Smooth muscle cell (in vitro differentiated cells): Measurements from ENCODE around the gene CDO1. TPM values are rescaled to one million over a fixed set of nuclear protein-coding genes. Genes with fewer than 3 reads are reported as not detected.
A peak's percentile ranks its signal among the peaks of the same experiment; 100 is the strongest.

Experiments
- DNase-seq: peaks from one replicate; lab custom pipeline; 2025; ENCODE audit not compliant: unreplicated experiment; lab: John Stamatoyannopoulos, UW
- H2AFZ ChIP-seq: fragments of 200-600 bp; sonication (generic); 2 replicates; pipeline ENCODE4 v1.6.0; 2016; ENCODE audit warnings: antibody characterized with exemption, low read depth, mild to moderate bottlenecking
- H3F3A ChIP-seq: fragments of 200-600 bp; sonication (generic); 2 replicates; pipeline ENCODE4 v1.6.0; 2017; ENCODE audit warnings: antibody characterized with exemption, low read depth
- H3K27ac ChIP-seq: fragments of 200-600 bp; sonication (generic); 2 replicates; pipeline ENCODE4 v1.5.1; 2016; ENCODE audit warnings: low read depth, mild to moderate bottlenecking
- H3K27me3 ChIP-seq: fragments of 200-600 bp; sonication (generic); 2 replicates; pipeline ENCODE4 v1.6.1; 2016; ENCODE audit warnings: low read depth, mild to moderate bottlenecking
- H3K36me3 ChIP-seq: fragments of 200-600 bp; sonication (generic); 2 replicates; pipeline ENCODE4 v1.5.1; 2016; ENCODE audit warnings: low read depth
- H3K4me1 ChIP-seq: fragments of 200-600 bp; sonication (generic); 2 replicates; pipeline ENCODE4 v1.5.1; 2016; ENCODE audit warnings: low read depth
- H3K4me2 ChIP-seq: fragments of 200-600 bp; sonication (generic); 2 replicates; pipeline ENCODE4 v1.6.0; 2016; ENCODE audit warnings: mild to moderate bottlenecking
- H3K4me3 ChIP-seq: fragments of 200-600 bp; sonication (generic); 2 replicates; pipeline ENCODE4 v1.5.1; 2016; ENCODE audit warnings: mild to moderate bottlenecking
- H3K79me2 ChIP-seq: fragments of 200-600 bp; sonication (generic); 2 replicates; pipeline ENCODE4 v1.6.0; 2016; ENCODE audit warnings: low read depth, mild to moderate bottlenecking
- H3K9ac ChIP-seq: fragments of 200-600 bp; sonication (generic); 2 replicates; pipeline ENCODE4 v1.6.0; 2016; ENCODE audit warnings: low read depth
- H3K9me3 ChIP-seq: fragments of 200-600 bp; sonication (generic); replicated peaks from 2 replicates; pipeline ENCODE4 v1.5.1; 2016; ENCODE audit warnings: low read depth
- H4K20me1 ChIP-seq: fragments of 200-600 bp; sonication (generic); 2 replicates; pipeline ENCODE4 v1.6.0; 2016; ENCODE audit warnings: low read depth
- CTCF ChIP-seq: fragments of 200-600 bp; sonication (generic); IDR thresholded peaks from 2 replicates; pipeline ENCODE4 v1.5.1; 2017; ENCODE audit warnings: borderline replicate concordance, mild to moderate bottlenecking, antibody characterized with exemption; ENCODE audit not compliant: insufficient read depth, poor library complexity, severe bottlenecking
- WGBS: methylation state at CpG from one replicate; pipeline ENCODE4 v1.1.7; 2016; ENCODE audit warnings: low lambda C conversion rate; 5-methylcytosine and 5-hydroxymethylcytosine counted together
- polyA plus RNA-seq: library from polyadenylated mRNA; unstranded; fragments of >200 nt; fragmentation: Nextera tagmentation; extraction: Ambion mirVana; gene quantifications from 2 replicates; pipeline ENCODE4 v1.2.1, GENCODE V29; 2016
- total RNA-seq: library from RNA; depleted of rRNA; stranded (reverse); fragments of >200 nt; gene quantifications from 2 replicates; pipeline ENCODE4 v1.2.3, GENCODE V29; 2014

Gene CDO1
- total and polyA plus RNA-seq, 2 experiments from 2014 or later = 26.3 to 48.4 TPM

DNA sequence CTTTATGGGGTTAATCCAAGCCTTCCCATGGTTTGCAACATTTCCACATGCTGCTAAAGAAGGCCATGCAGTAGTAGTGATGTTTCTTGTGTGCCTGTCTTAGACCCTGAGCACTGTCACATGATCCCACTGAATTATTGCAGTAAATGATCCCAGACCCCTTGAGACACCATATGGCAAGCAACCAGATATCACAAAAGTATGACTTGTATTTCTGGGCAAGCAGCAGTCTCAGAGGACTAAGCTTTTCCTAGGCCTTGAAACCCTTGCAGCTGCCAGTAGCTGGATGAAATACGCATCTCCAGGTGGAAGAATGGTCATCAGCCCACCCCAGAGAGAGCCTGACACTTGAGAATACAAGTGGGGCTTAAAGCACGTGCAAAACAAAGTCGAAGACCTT, 41.8 kb downstream of the CDO1 start:
- Histone ChIP-seq H3F3A (peaks cover 17% of the 10 kb centered on the region), H3K4me2 (no peak overlapping the region), H3K27ac (no peak overlapping the region), H3K4me3 (no peak overlapping the region), H2AFZ (no peak overlapping the region), H3K27me3 (no peaks in the 10 kb centered on the region), H3K4me1 (peaks cover 12% of the 10 kb centered on the region), H3K9ac (no peak overlapping the region), H3K36me3 (no peaks in the 10 kb centered on the region), H3K79me2 (no peaks in the 10 kb centered on the region), H3K9me3 (no peaks in the 10 kb centered on the region), H4K20me1 (no peaks in the 10 kb centered on the region)
- 57% methylated on average over 3 of the region's 3 CpGs for WGBS
- no peak for DNase-seq
- TF ChIP-seq CTCF = no peak

DNA sequence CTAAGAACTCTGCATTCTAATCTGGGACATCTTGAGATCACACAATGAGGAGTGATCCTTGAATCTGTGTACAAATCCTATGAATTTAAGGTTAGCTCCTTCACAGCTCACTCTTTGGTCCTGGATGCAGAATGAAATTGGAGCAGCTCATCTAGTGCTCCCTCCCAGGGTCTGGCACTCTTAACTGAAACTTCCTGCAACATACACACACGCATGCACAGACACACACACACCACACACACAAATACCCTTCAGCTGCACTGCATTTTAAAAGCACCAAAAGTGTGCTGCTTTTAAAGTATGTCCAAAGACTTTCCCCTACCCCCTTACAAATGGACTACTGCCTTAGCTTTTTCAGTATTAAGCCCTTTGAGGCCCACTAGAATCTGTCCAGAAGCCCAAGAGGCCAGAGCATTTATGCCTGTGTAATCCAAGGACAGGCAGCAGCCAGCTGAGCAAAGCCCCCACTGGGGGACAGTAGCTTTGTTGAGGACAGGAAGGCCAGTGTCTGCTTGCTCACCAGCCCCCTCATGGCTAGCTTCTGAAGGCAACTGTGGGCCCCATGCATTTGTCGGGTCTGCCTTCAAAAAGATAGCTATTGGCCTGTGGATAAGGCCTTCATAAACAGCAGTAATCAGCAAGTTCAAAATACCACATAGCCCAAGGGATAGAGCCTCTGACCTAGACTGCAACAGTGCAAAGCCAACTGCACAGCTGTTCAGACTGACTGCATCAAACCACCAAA, 43.6 kb downstream of the CDO1 start:
- Histone ChIP-seq H3K9ac (no peak overlapping the region), H3K27me3 (no peaks in the 10 kb centered on the region), H3K9me3 (no peaks in the 10 kb centered on the region), H3K4me3 (no peak overlapping the region), H3K4me2 (peak overlapping the region; percentile 54), H2AFZ (peak overlapping the region; percentile 49), H3K79me2 (no peaks in the 10 kb centered on the region), H3K27ac (peak overlapping the region; percentile 43), H4K20me1 (no peaks in the 10 kb centered on the region), H3F3A (peaks cover 14% of the 10 kb centered on the region), H3K4me1 (peaks cover 3% of the 10 kb centered on the region), H3K36me3 (no peaks in the 10 kb centered on the region)
- TF ChIP-seq CTCF = no peak
- DNase-seq = no peak
- WGBS = 16% methylated on average over 2 of the region's 2 CpGs

GRCh38 chr5:115770466-115770865, 46.0 kb downstream of the CDO1 start:
- H3K4me3 ChIP-seq = no peak overlapping the region

More at GRCh38 chr5:115770466-115770865, 46.0 kb downstream of the CDO1 start:
- Histone ChIP-seq H3K4me2 (no peak overlapping the region), H3K79me2 (no peaks in the 10 kb centered on the region), H3K36me3 (no peaks in the 10 kb centered on the region), H4K20me1 (no peaks in the 10 kb centered on the region), H3K27ac (no peak overlapping the region), H2AFZ (no peak overlapping the region), H3K4me1 (no peaks in the 10 kb centered on the region), H3K27me3 (no peaks in the 10 kb centered on the region), H3K9ac (no peak overlapping the region), H3K9me3 (no peaks in the 10 kb centered on the region), H3F3A (peaks cover 11% of the 10 kb centered on the region)
- no peak for DNase-seq
- whole genome bisulfite sequencing = 60% methylated on average over 11 of the region's 11 CpGs
- TF ChIP-seq CTCF = no peak
